Measurements from ENCODE around the gene NEO1.

DNA sequence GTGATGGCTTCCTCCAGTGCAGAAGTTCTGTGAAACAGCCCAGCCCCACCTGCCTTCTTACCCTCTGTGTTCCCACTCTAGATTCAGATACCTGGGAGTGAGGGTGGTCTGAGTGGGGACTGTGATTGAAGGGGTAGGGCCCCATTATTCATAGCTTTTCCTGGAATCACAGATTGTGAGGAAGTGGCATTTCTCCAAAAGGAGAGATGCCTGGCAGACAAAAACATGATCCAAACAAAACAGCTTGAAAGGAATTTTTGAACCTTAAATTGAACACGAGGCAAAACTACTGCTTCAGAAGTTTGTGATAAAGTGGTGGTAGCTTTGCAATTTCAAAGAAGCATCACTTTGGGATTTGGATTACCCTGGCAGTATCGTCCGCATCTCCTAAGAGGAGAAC, 29.2 kb upstream of the NEO1 start:
- TF ChIP-seq POLR2AphosphoS5 (IDR thresholded peaks at IDR 0.05; ENCODE audit: low read depth, low read length): no peak
- no peak for TF ChIP-seq REST (IDR thresholded peaks at IDR 0.05; ENCODE audit: insufficient read depth in 1 of 2, low read depth in 2 of 2, low read length in 2 of 2)
- TF ChIP-seq FOXP2 (optimal IDR thresholded peaks at IDR 0.05; ENCODE audit: borderline replicate concordance, extremely low read depth, extremely low read length, insufficient read depth): no peak
- TF ChIP-seq TAF1 (IDR thresholded peaks at IDR 0.05; ENCODE audit: borderline replicate concordance, insufficient read depth, low read length): no peak

All from PFSK-1 (cell line).